HepG2 (cell line): ENCODE measurements around the gene PRDX2. TPM values are rescaled to one million over a fixed set of nuclear protein-coding genes. Genes with fewer than 3 reads are reported as not detected.

ENCODE experiments used
- ATRX ChIP-seq: sonication (generic); formaldehyde crosslinking; IDR thresholded peaks from 2 replicates; pipeline ENCODE4 v1.4.0; 2020; ENCODE audit warnings: missing genetic modification reagents, borderline replicate concordance
- CSRNP1 ChIP-seq: sonication (generic); formaldehyde crosslinking; IDR thresholded peaks from 2 replicates; pipeline ENCODE4 v1.8.1; 2023; ENCODE audit warnings: mild to moderate bottlenecking, missing genetic modification reagents
- GABPA ChIP-seq, 2 experiments: IDR thresholded peaks; 2 replicates each; pipeline ENCODE4 v1.6.1; 2011 to 2016; ENCODE audit warnings: low read depth in 2 of 2, low read length in 1 of 2, missing biosample characterization in 1 of 2, missing genetic modification characterization in 1 of 2
- GMEB2 ChIP-seq: IDR thresholded peaks from 2 replicates; pipeline ENCODE4 v1.6.1; 2016; ENCODE audit warnings: missing biosample characterization, missing genetic modification reagents, low read depth
- HBP1 ChIP-seq: IDR thresholded peaks from 2 replicates; pipeline ENCODE4 v1.6.1; 2016; ENCODE audit warnings: low read depth, control low read depth
- MBNL3 ChIP-seq: fragments of 250-450 bp; sonication (Bioruptor Pico); conservative IDR thresholded peaks from 2 replicates; pipeline ENCODE4 v1.8.0; 2022; ENCODE audit warnings: mild to moderate bottlenecking, inconsistent platforms
- NFATC3 ChIP-seq: sonication (generic); formaldehyde crosslinking; IDR thresholded peaks from 2 replicates; pipeline ENCODE4 v1.5.1; 2020; ENCODE audit warnings: mild to moderate bottlenecking, missing genetic modification reagents
- NFRKB ChIP-seq: fragments of 450-650 bp; IDR thresholded peaks from 2 replicates; pipeline ENCODE4 v1.6.1; 2017
- PAXIP1 ChIP-seq: sonication (generic); formaldehyde crosslinking; conservative IDR thresholded peaks from 2 replicates; pipeline ENCODE4 v1.4.0; 2020; ENCODE audit warnings: mild to moderate bottlenecking, missing genetic modification reagents, moderate library complexity
- PBX3 ChIP-seq: sonication (generic); formaldehyde crosslinking; IDR thresholded peaks from 2 replicates; pipeline ENCODE4 v1.8.1; 2023; ENCODE audit warnings: missing genetic modification reagents, inconsistent platforms, borderline replicate concordance
- PLRG1 ChIP-seq: fragments of 450-650 bp; conservative IDR thresholded peaks from 2 replicates; pipeline ENCODE4 v1.6.1; 2016
- SIX4 ChIP-seq: sonication (generic); formaldehyde crosslinking; IDR thresholded peaks from 2 replicates; pipeline ENCODE4 v1.4.0; 2020; ENCODE audit warnings: missing genetic modification reagents
- SNAI1 ChIP-seq: sonication (generic); formaldehyde crosslinking; IDR thresholded peaks from 2 replicates; pipeline ENCODE4 v1.5.0; 2020; ENCODE audit warnings: mild to moderate bottlenecking, missing genetic modification reagents, borderline replicate concordance
- TCF12 ChIP-seq, 2 experiments: fragments of 450-650 bp in 1 of 2; sonication (generic) in 1 of 2; formaldehyde crosslinking in 1 of 2; IDR thresholded peaks; 2 replicates each; pipeline versions ENCODE4 v1.6.1 to v1.8.0; 2017 to 2022; ENCODE audit warnings: antibody characterized with exemption in 1 of 2, mild to moderate bottlenecking in 1 of 2, missing genetic modification reagents in 1 of 2, moderate library complexity in 1 of 2
- ZBTB8A ChIP-seq: sonication (generic); formaldehyde crosslinking; IDR thresholded peaks from 2 replicates; pipeline ENCODE4 v1.4.0; 2020; ENCODE audit warnings: mild to moderate bottlenecking, low read depth, missing genetic modification reagents, borderline replicate concordance
- ZNF296 ChIP-seq: sonication (generic); formaldehyde crosslinking; conservative IDR thresholded peaks from 2 replicates; pipeline ENCODE4 v1.5.0; 2020; ENCODE audit warnings: mild to moderate bottlenecking, missing genetic modification reagents
- ZNF597 ChIP-seq: sonication (generic); formaldehyde crosslinking; IDR thresholded peaks from 2 replicates; pipeline ENCODE4 v1.5.0; 2020; ENCODE audit warnings: missing genetic modification reagents
- ZNF672 ChIP-seq: sonication (generic); formaldehyde crosslinking; IDR thresholded peaks from 2 replicates; pipeline ENCODE4 v1.8.1; 2022; ENCODE audit warnings: missing genetic modification reagents
- polyA plus RNA-seq, 8 experiments: library from polyadenylated mRNA; depleted of rRNA in 3 of 8; stranded (reverse) in 7 of 8; unstranded in 1 of 8; fragments of >200 nt; fragmentation: Illumina TruSeq in 4 of 8; extraction: Trizol in 4 of 8; gene quantifications; 2 replicates each; pipeline versions ENCODE4 v1.2.1 to v1.2.3, GENCODE V29; 2011 to 2016; ENCODE audit warnings: low read depth in 4 of 8, missing spikeins in 1 of 8, mixed read lengths in 1 of 8; ENCODE audit not compliant: insufficient read depth in 1 of 8
- total RNA-seq, 5 experiments: library from RNA; depleted of rRNA; stranded (reverse); fragments of >200 nt; fragmentation: Illumina TruSeq; extraction: Trizol; gene quantifications; 2 replicates each; pipeline ENCODE4 v1.2.3, GENCODE V29; 2016; ENCODE audit warnings: low read depth in 1 of 5

Gene PRDX2
- total and polyA plus RNA-seq, 2 of the 13 experiments (the other 11 are each of a cell fraction or from before 2014, with no cell fraction given): 218 to 381 TPM

GRCh38 chr19:12833738-12834565, 32.4 kb upstream of the PRDX2 start (continued):
- TF ChIP-seq PAXIP1 (no peak), PLRG1 (no peak), ZNF296 (CRISPR knock-in tag) (no peak), SIX4 (CRISPR knock-in tag) (no peak), NFATC3 (CRISPR knock-in tag) (no peak), ATRX (no peak), CSRNP1 (CRISPR knock-in tag) (no peak), TCF12 (IDR thresholded peaks at IDR 0.05) (no peak), TCF12 (CRISPR knock-in tag; IDR thresholded peaks at IDR 0.05) (no peak), GMEB2 (no peak), MBNL3 (CRISPR knock-in tag) (no peak), SNAI1 (CRISPR knock-in tag) (no peak), NFRKB (no peak), HBP1 (CRISPR knock-in tag) (no peak), ZNF672 (CRISPR knock-in tag) (no peak), PBX3 (no peak), GABPA (IDR thresholded peaks at IDR 0.05; ENCODE audit: low read depth, low read length) (no peak), GABPA (CRISPR knock-in tag; IDR thresholded peaks at IDR 0.05; ENCODE audit: low read depth) (no peak), ZNF597 (CRISPR knock-in tag) (no peak), ZBTB8A (CRISPR knock-in tag) (no peak)
